Measurements from ENCODE around the gene JAKMIP1. TPM values are rescaled to one million over a fixed set of nuclear protein-coding genes. Genes with fewer than 3 reads are reported as not detected.

The JAKMIP1 gene
- total RNA-seq, 2 experiments from 2014 or later, result 4.0 to 5.1 TPM

- Histone ChIP-seq H3K9me2 (ENCODE audit: insufficient read depth, low read length) (no peaks in the 10 kb centered on the region), H3K27ac (ENCODE audit: low read depth, low read length, poor library complexity, severe bottlenecking) (no peak overlapping the region), H3K9me3 (ENCODE audit: low read length) (no peaks in the 10 kb centered on the region), H4K20me1 (ENCODE audit: insufficient read depth, low read length) (no peaks in the 10 kb centered on the region), H2AFZ (ENCODE audit: low read length) (no peak overlapping the region), H3K79me2 (ENCODE audit: insufficient read depth, low read depth, low read length) (no peaks in the 10 kb centered on the region), H3K36me3 (ENCODE audit: insufficient read depth, low read length) (no peaks in the 10 kb centered on the region), H3K4me1 (ENCODE audit: insufficient read depth, low read length, poor library complexity, severe bottlenecking) (no peaks in the 10 kb centered on the region), H3K4me2 (ENCODE audit: low read length) (no peak overlapping the region), H3K4me3 (ENCODE audit: low read depth, low read length, poor library complexity, severe bottlenecking) (no peak overlapping the region)
- TF ChIP-seq EZH2phosphoT487 (IDR thresholded peaks at IDR 0.05; ENCODE audit: borderline replicate concordance, low read depth, low read length), result no peak
- TF ChIP-seq CTCF (conservative IDR thresholded peaks at IDR 0.05; ENCODE audit: low read length), result no peak
- intact Hi-C loops (cut with micrococcal nuclease; ENCODE audit: unreplicated experiment), result no loop called here
- BruUV-seq (replicated peaks), result no TSS peak
- DNase-seq (ENCODE audit: low spot score), result no peak
- CTCF ChIA-PET (ENCODE audit: unreplicated experiment), result no interaction called here
- POLR2A ChIA-PET, result no interaction called here
Measured at GRCh38 chr4:6010789-6011188, 189.6 kb downstream of the JAKMIP1 start.

GRCh38 chr4:6009452-6009851, 190.9 kb downstream of the JAKMIP1 start:
- no peaks in the 10 kb centered on the region for H3K36me3 ChIP-seq (ENCODE audit: insufficient read depth, low read length)
- H3K4me3 ChIP-seq (ENCODE audit: low read depth, low read length, poor library complexity, severe bottlenecking), result no peak overlapping the region
- CTCF ChIA-PET (ENCODE audit: unreplicated experiment), result no interaction called here
- no peaks in the 10 kb centered on the region for H3K9me2 ChIP-seq (ENCODE audit: insufficient read depth, low read length)
- no peak for TF ChIP-seq EZH2phosphoT487 (IDR thresholded peaks at IDR 0.05; ENCODE audit: borderline replicate concordance, low read depth, low read length)
- TF ChIP-seq CTCF (conservative IDR thresholded peaks at IDR 0.05; ENCODE audit: low read length), result no peak
- H3K79me2 ChIP-seq (ENCODE audit: insufficient read depth, low read depth, low read length), result no peaks in the 10 kb centered on the region
- no TSS peak for BruUV-seq (replicated peaks)
- intact Hi-C loops (cut with micrococcal nuclease; ENCODE audit: unreplicated experiment), result no loop called here
- no peaks in the 10 kb centered on the region for H3K4me1 ChIP-seq (ENCODE audit: insufficient read depth, low read length, poor library complexity, severe bottlenecking)
- H3K4me2 ChIP-seq (ENCODE audit: low read length), result no peak overlapping the region
- no peak overlapping the region for H3K27ac ChIP-seq (ENCODE audit: low read depth, low read length, poor library complexity, severe bottlenecking)
- POLR2A ChIA-PET, result no interaction called here
- no peak overlapping the region for H2AFZ ChIP-seq (ENCODE audit: low read length)
- H4K20me1 ChIP-seq (ENCODE audit: insufficient read depth, low read length), result no peaks in the 10 kb centered on the region
- DNase-seq (ENCODE audit: low spot score), result no peak
- no peaks in the 10 kb centered on the region for H3K9me3 ChIP-seq (ENCODE audit: low read length)

- intact Hi-C loops (cut with micrococcal nuclease; ENCODE audit: unreplicated experiment), result no loop called here
- H3K4me2 ChIP-seq (ENCODE audit: low read length), result no peak overlapping the region
- no peaks in the 10 kb centered on the region for H3K9me2 ChIP-seq (ENCODE audit: insufficient read depth, low read length)
- no peak overlapping the region for H2AFZ ChIP-seq (ENCODE audit: low read length)
- CTCF ChIA-PET (ENCODE audit: unreplicated experiment), result no interaction called here
- DNase-seq (ENCODE audit: low spot score), result no peak
- H3K27ac ChIP-seq (ENCODE audit: low read depth, low read length, poor library complexity, severe bottlenecking), result no peak overlapping the region
- no peaks in the 10 kb centered on the region for H4K20me1 ChIP-seq (ENCODE audit: insufficient read depth, low read length)
- TF ChIP-seq EZH2phosphoT487 (IDR thresholded peaks at IDR 0.05; ENCODE audit: borderline replicate concordance, low read depth, low read length) (no peak), CTCF (conservative IDR thresholded peaks at IDR 0.05; ENCODE audit: low read length) (no peak)
- H3K9me3 ChIP-seq (ENCODE audit: low read length), result no peaks in the 10 kb centered on the region
- BruUV-seq (replicated peaks), result no TSS peak
- no peak overlapping the region for H3K4me3 ChIP-seq (ENCODE audit: low read depth, low read length, poor library complexity, severe bottlenecking)
- no peaks in the 10 kb centered on the region for H3K79me2 ChIP-seq (ENCODE audit: insufficient read depth, low read depth, low read length)
- POLR2A ChIA-PET, result no interaction called here
- no peaks in the 10 kb centered on the region for H3K4me1 ChIP-seq (ENCODE audit: insufficient read depth, low read length, poor library complexity, severe bottlenecking)
- H3K36me3 ChIP-seq (ENCODE audit: insufficient read depth, low read length), result no peaks in the 10 kb centered on the region
Measured at GRCh38 chr4:6008766-6009385, 191.5 kb downstream of the JAKMIP1 start.

All from OCI-LY7 (cell line).